ENCODE data around the gene CELF5.

GRCh38 chr19:3323026-3323425, 98.6 kb downstream of the CELF5 start:
- TF ChIP-seq CTCF (IDR thresholded peaks at IDR 0.05) (no peak), POLR2A (IDR thresholded peaks at IDR 0.05) (no peak), EP300 (IDR thresholded peaks at IDR 0.05) (no peak)

Measured in ovary (tissue), 3 donors.